NB4 (cell line): Measurements from ENCODE around the gene FRYL.
"Not testable (repeated sequence)": the region's sequence is repeated elsewhere in the genome, so short reads cannot be mapped to it uniquely, and the experiment has no call there.

ENCODE experiments used
- DNase-seq: peaks from one replicate; pipeline ENCODE4 v3.0.0; 2010; ENCODE audit warnings: low read depth
- H3K4me3 ChIP-seq: one replicate; pipeline ENCODE4 v1.5.1; 2011; ENCODE audit warnings: mild to moderate bottlenecking, low read depth, low read length, moderate library complexity
- CTCF ChIP-seq: IDR thresholded peaks from one replicate; pipeline ENCODE4 v1.5.1; 2012; ENCODE audit warnings: low read depth, low read length
- MAX ChIP-seq: IDR thresholded peaks from 2 replicates; pipeline ENCODE4 v1.6.1; 2011; ENCODE audit warnings: low read depth, low read length
- MYC ChIP-seq: IDR thresholded peaks from 2 replicates; pipeline ENCODE4 v1.6.1; 2011; ENCODE audit warnings: low read depth, low read length
- POLR2A ChIP-seq: IDR thresholded peaks from 2 replicates; pipeline ENCODE4 v1.6.1; 2011; ENCODE audit warnings: mild to moderate bottlenecking; ENCODE audit not compliant: insufficient read length; ENCODE audit errors: extremely low read depth

FRYL gene

GRCh38 chr4:48779998-48780864 lies at the start of gene FRYL:
Gene FRYL, minus strand, starts transcription at chr4:48780279. Its CDS starts 145,869 bp downstream, at chr4:48634410.
- peak within 1 kb of the TSS; percentile 87 for H3K4me3 ChIP-seq
- TF ChIP-seq MAX (peak; percentile 37; the same call in 1 of the 2 replicates), CTCF (no peak), POLR2A (peak; percentile 68), MYC (peak; percentile 56; the same call in 1 of the 2 replicates)
- peak; percentile 100 for DNase-seq

- DNase-seq, result no peak
- TF ChIP-seq MYC, result no peak
- no peak for TF ChIP-seq MAX
- TF ChIP-seq CTCF, result no peak
- TF ChIP-seq POLR2A, result no peak
- H3K4me3 ChIP-seq, result no peak overlapping the region
These were observed 47.5 kb upstream of the FRYL start for GRCh38 chr4:48827622-48828021.

- H3K4me3 ChIP-seq, result not testable (repeated sequence)
- peak; percentile 10 for DNase-seq
These were observed 41.4 kb upstream of the FRYL start for GRCh38 chr4:48821431-48821830.

GRCh38 chr4:48816971-48817370 lies 36.9 kb upstream of the FRYL start:
- TF ChIP-seq MYC (no peak), MAX (no peak), POLR2A (no peak), CTCF (no peak)
- H3K4me3 ChIP-seq, result no peak overlapping the region
- no peak for DNase-seq

GRCh38 chr4:48816297-48816696 lies 36.2 kb upstream of the FRYL start:
- not testable (repeated sequence) for DNase-seq, H3K4me3 ChIP-seq

GRCh38 chr4:48815483-48815882 lies 35.4 kb upstream of the FRYL start:
- no peak for DNase-seq
- no peak overlapping the region for H3K4me3 ChIP-seq
- TF ChIP-seq MAX, result no peak
- TF ChIP-seq POLR2A, result no peak
- no peak for TF ChIP-seq MYC
- TF ChIP-seq CTCF, result no peak

GRCh38 chr4:48813964-48814363 lies 33.9 kb upstream of the FRYL start:
- DNase-seq, result no peak
- no peak for TF ChIP-seq MYC
- TF ChIP-seq POLR2A, result no peak
- TF ChIP-seq MAX, result no peak
- no peak for TF ChIP-seq CTCF
- H3K4me3 ChIP-seq, result no peak overlapping the region
